Hematopoietic multipotent progenitor cell treated with erythropoietin and hydrocortisone succinate and interleukin-3 and kit ligand, for 15 days (in vitro differentiated cells): ENCODE measurements around the gene WNT7B.
A peak's percentile ranks its signal among the peaks of the same experiment; 100 is the strongest.

Experiments
- DNase-seq: peaks from one replicate; pipeline ENCODE4 v3.0.0-alpha.2; 2015; ENCODE audit warnings: low spot score

The WNT7B gene

DNA sequence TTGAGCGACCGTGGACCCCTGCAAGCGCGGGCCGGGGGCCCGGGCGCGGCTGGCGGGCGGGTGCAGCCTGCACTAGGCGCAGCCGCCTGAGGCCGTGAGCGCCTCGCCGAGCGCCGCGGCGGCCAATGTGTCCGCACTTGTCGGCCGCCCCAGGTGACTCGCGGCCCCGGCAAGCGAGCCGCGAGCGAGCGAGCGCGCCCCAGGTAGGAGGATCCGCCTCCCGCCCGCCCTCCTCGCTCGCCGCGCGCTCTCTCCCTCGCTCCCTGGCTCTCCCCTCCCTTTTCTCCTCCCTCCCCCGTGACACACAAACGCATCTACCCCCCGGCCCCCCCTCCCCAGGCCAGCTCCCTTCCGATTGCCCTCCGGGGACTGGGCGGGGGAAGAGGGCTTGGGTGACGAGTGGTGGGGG, at the start of gene WNT7B:
Gene WNT7B, minus strand, starts transcription at position 160 of the 409 bp plus-strand sequence. CDS start 408 bp downstream, outside the sequence.
- no peak for DNase-seq

GRCh38 chr22:46025973-46026898, 49.3 kb upstream of the WNT7B start:
- no peak for DNase-seq

GRCh38 chr22:46025225-46025972, 48.4 kb upstream of the WNT7B start:
- DNase-seq, result no peak

GRCh38 chr22:46024136-46024840, 47.3 kb upstream of the WNT7B start:
- DNase-seq, result no peak

DNA sequence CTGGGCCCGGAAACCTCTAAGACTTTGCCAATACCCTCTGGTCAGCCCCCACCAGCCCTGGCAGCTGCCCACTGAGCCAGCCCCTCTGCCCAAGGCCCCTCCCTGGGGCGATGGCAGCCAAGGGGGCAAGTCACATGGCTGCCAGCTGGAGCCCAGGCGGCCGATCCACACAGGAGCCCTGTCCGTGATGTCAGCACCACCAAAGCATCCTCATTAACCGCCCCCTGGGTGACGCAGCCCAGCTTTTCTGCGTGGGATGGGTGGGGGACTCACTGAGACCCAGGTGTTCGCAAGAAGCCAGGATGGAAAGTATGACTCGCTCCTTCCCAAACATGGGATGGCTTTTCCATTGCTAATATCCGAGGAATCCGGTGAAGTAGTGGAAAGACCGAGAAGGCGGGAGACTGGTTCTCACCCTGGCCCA, 46.6 kb upstream of the WNT7B start:
- no peak for DNase-seq

- no peak for DNase-seq
Measured at GRCh38 chr22:46022881-46023512, 46.0 kb upstream of the WNT7B start.

GRCh38 chr22:46021577-46021976, 44.6 kb upstream of the WNT7B start:
- no peak for DNase-seq

GRCh38 chr22:46019351-46019750, 42.4 kb upstream of the WNT7B start:
- DNase-seq, result no peak

DNA sequence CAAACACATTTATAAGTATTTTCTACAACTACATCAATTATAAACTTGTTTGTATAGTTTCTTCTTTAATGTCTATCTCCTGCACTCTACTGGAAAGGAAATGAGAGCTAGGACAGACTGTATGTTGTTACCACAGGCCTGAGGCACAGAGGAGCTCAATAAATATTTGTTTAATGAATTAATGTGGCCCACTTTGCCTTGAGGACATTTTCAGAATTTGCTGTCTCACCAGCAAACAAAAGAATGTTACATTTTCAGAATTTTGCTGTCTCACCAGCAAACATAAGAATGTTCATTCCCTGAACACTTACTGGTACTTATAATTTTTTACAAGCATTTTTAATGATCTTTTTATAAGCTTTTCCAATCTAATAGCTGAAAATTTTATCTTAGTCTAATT, 41.9 kb upstream of the WNT7B start:
- no peak for DNase-seq

GRCh38 chr22:46017166-46017565, 40.2 kb upstream of the WNT7B start:
- no peak for DNase-seq

GRCh38 chr22:46013460-46014416, 36.8 kb upstream of the WNT7B start:
- peak; percentile 86 for DNase-seq

GRCh38 chr22:46012881-46013281, 35.9 kb upstream of the WNT7B start:
- DNase-seq, result no peak

GRCh38 chr22:46012182-46012880, 35.4 kb upstream of the WNT7B start:
- DNase-seq, result no peak

DNA sequence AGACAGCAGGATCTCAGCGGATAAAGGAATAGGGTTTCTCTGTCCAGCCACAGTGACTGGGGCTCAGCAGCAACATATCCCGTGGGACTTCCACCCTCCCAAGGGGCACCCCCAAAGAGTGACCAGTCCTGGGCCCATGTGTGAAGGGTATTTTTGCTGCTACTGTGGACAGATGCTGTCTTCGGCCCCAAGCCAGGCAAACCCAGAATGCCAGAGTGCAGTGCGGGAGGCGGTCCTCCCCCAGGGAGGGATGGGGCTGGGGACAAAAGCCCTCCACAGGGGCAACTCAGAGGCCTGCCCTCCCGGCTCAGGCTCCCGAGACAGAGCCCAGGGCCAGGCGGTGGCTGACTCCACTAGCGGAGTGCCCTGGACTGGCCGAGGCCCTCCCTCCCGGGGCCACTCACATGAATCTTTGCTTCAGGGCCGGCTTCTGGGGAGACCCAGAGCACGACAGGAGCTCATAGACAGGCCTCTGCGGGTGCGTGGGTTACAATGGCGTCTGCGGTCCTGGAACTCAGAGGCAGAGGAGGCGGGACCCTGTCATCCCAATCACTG, 34.7 kb upstream of the WNT7B start:
- DNase-seq, result no peak

DNA sequence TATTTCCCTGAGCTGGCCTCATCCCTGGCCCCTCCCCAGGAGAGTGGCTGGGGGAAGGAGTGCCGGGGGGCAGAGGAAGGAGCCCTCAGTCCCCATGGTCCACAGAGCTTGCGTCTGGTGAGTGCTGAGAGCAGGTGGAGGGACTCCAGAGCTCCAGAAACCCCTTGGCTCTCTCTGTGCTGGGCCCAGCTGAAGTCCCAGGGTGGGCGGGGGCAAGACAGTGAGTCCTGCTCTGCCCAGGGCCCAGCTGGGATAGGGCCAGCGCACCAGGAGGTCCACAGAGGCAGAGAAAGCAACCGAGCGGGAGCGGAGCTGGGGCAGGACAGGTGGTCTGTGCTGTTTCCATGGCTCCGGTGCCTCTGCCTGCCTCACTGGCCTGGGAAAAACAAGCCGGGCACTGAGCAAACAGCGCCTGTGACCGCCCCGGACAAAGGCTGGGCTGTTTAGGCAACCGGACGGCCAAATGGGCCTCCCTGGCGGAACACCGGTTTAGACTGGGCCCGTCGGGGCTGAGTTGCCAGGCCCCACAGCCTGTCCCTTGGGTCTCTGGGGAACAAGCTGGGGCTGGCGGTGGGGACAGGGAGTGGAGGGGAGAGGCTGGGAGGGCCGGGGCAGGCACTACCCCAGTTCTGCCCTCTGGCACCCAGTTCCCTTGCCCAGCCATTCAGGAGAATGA, 34.1 kb upstream of the WNT7B start:
- DNase-seq, result no peak

DNA sequence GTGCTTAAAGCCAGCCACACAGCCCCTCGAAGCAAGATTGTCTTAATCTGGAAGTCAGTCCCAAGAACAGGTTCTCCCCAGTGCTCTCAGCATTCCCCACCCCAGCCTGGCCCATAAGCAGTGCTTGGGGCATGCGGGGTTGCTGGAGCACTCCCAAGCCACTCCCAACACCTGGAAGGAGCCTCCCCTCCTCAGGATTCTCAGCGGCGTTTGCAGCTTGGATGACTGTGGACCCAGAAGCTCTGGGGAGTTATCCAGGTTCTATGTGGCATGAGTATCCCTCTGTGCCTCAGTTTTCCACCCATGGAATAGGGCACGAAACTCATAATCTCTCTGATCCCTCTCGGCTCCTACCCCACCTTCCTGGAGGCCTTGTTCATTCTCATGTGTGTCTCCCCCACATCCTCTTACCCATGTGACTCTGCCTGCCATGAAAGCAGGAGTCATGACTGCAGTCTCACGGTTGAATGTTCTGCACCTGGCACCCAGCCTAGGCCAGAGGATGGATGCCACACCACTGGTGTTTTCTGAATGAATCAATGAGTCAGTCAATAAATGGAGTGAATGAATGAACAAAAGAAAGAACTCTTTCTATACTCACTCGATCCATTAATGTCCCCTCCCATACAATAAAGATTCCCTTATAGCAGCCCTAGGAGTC, 33.4 kb upstream of the WNT7B start:
- no peak for DNase-seq

GRCh38 chr22:46009730-46010129, 32.8 kb upstream of the WNT7B start:
- DNase-seq, result no peak

DNA sequence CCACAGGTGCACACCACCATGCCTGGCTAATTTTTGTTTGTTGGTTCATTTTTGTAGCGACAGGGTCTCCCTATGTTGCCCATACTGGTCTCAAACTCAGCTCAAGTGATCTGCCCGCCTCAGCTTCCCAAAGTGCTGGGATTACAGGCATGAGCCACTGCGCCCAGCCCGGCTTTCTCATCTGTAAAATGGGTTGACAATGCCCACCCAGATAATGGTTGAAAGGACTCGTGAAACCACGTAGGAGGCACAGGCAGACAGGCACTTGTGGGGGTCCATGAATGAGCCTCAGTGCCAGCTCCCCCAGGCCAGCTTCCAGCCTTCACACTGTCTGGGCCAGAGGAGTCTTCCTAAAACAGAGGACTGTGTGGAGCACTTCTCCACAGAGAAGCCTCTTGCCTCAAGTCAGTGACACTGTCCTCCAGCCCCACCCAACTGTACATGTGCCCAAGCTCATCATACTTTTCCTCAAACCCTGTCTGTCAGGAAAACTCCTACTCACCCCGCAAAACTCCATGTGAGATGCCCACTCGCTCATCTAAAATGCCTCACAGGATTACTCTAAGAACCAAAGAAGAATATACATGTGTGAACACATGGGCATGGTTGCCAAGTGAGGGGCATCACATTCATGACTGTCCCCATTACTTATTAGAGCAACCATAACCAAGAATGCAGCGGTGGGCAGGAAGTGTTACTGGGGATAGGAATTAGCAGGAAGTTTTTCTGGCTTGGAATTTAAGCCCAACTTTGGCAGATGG, 32.1 kb upstream of the WNT7B start:
- no peak for DNase-seq
